ENCODE results near the gene FCER2.

FCER2 gene

DNA sequence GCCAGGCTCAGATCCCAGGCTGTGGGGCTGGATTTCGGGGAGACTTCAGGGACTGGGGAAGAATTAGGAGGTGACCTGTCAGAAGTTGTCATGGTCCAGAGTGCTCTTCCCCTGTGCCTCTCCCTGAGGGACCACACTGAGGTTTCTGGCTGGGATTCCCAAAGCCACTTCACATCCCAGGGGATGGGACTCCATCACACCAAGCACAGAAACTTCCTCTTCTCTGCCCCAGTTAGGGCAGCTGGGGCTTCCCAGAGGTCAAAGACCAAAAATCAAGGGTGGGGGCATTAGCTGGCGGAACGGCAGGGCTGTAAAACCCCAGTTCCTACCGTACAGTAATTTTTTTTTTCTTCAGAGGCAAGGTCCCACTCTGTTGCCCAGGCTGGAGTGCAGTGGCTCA is 7.4 kb downstream of the FCER2 start:
- no peak for DNase-seq (ENCODE audit: low read depth, low spot score)
- TF ChIP-seq CTCF (IDR thresholded peaks at IDR 0.05; ENCODE audit: low read depth, low read length) = no peak
- no peak overlapping the region for H3K4me3 ChIP-seq (ENCODE audit: low read depth, low read length)
- in situ Hi-C loops (cut with HindIII; ENCODE audit: low sequenced_read_pairs) = no loop called here

DNA sequence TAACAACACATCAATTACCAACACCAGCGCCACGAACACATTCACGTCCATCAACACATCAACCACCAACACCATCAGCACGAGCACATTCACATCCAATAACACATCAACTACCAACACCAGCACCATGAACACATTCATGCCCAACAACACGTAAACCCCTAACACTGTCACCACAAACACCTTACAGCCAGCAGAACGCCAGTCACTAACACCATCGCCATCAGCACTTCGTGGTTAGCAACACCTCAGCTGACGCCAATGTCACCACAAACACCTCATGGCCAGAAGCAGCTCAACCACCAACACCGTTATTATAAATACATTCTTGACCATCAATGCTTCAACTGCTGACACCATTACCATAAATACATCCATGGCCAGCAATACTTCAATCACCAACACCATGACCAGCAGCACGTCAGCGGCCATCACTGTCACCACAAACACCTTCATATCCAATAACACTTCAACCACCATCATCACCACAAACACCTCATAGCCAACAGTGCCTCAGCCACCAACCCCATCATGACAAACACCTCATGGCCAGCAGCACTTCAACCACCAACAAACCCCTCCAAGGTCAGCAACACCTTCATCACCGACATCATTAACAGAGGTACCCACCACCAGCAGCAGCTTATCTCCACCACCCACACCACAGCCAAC is 9.4 kb downstream of the FCER2 start:
- no peak overlapping the region for H3K4me3 ChIP-seq (ENCODE audit: low read depth, low read length)
- DNase-seq (ENCODE audit: low read depth, low spot score) = no peak
- TF ChIP-seq CTCF (IDR thresholded peaks at IDR 0.05; ENCODE audit: low read depth, low read length) = no peak
- in situ Hi-C loops (cut with HindIII; ENCODE audit: low sequenced_read_pairs) = no loop called here

DNA sequence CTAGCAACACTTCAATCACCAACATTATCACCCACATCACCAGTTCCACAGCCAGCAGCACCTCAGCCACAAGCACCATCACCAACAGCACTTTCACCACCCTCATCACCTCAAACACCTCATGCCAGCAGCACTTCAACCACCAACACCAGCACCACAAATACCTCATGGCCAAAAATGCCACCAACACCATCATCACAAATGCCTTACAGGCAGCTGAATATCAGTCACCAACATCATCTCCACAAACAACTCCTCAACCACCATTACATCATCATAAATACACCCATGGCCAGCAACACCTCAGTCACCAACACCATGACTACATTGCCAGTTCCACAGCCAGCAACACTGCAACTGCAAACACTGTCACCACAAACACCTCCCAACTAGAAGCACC is 10.4 kb downstream of the FCER2 start:
- in situ Hi-C loops (cut with HindIII; ENCODE audit: low sequenced_read_pairs) = no loop called here
- H3K4me3 ChIP-seq (ENCODE audit: low read depth, low read length) = no peak overlapping the region
- no peak for TF ChIP-seq CTCF (IDR thresholded peaks at IDR 0.05; ENCODE audit: low read depth, low read length)
- DNase-seq (ENCODE audit: low read depth, low spot score) = no peak

GRCh38 chr19:7690779-7691258 is 11.1 kb downstream of the FCER2 start:
- no peak overlapping the region for H3K4me3 ChIP-seq (ENCODE audit: low read depth, low read length)
- DNase-seq (ENCODE audit: low read depth, low spot score) = no peak
- in situ Hi-C loops (cut with HindIII; ENCODE audit: low sequenced_read_pairs) = no loop called here
- no peak for TF ChIP-seq CTCF (IDR thresholded peaks at IDR 0.05; ENCODE audit: low read depth, low read length)

DNA sequence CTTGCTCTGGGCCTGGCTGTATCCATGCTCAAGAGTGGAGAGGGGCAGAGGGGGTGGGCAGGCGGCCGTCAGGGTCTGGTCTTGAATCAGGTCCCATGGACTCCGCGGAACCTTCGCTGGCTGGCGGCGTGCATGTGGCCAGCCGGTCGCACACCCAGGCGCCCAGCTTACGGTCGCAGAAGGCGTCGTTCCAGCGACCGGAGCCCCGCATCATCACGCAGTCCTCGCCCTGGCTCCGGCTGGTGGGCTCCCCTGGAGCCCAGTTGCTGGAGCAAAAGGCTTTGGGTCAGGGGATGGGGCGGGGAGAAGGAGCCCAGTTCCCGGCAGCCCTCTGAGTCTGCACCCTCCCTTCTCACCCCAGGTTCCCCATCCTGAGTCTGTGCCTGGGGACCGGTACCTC is 12.8 kb downstream of the FCER2 start:
- TF ChIP-seq CTCF (IDR thresholded peaks at IDR 0.05; ENCODE audit: low read depth, low read length) = no peak
- in situ Hi-C loops (cut with HindIII; ENCODE audit: low sequenced_read_pairs) = no loop called here

GRCh38 chr19:7687177-7687576 is 14.8 kb downstream of the FCER2 start:
- DNase-seq (ENCODE audit: low read depth, low spot score) = no peak
- no peak for TF ChIP-seq CTCF (IDR thresholded peaks at IDR 0.05; ENCODE audit: low read depth, low read length)
- no peak overlapping the region for H3K4me3 ChIP-seq (ENCODE audit: low read depth, low read length)
- in situ Hi-C loops (cut with HindIII; ENCODE audit: low sequenced_read_pairs) = no loop called here

More for the DNA sequence above, 12.8 kb downstream of the FCER2 start:
- DNase-seq (ENCODE audit: low read depth, low spot score) = no peak
- H3K4me3 ChIP-seq (ENCODE audit: low read depth, low read length) = no peak overlapping the region
